GM21447 (cell line): ENCODE results near the gene CNPY2.
A peak's percentile ranks its signal among the peaks of the same experiment; 100 is the strongest.
"Not testable (repeated sequence)": the region's sequence is repeated elsewhere in the genome, so short reads cannot be mapped to it uniquely, and the experiment has no call there.

Source experiments
- ATAC-seq: cut with Tn5 transposase; IDR thresholded peaks from one replicate; pipeline ENCODE4 v1.9.1; 2021; ENCODE audit not compliant: unreplicated experiment

The CNPY2 gene

GRCh38 chr12:56315622-56316473 lies at the start of gene CNPY2:
TSS of gene CNPY2 (minus strand) at chr12:56315988. CDS start at chr12:56315217, 771 bp downstream.
- ATAC-seq = peak; percentile 90

DNA sequence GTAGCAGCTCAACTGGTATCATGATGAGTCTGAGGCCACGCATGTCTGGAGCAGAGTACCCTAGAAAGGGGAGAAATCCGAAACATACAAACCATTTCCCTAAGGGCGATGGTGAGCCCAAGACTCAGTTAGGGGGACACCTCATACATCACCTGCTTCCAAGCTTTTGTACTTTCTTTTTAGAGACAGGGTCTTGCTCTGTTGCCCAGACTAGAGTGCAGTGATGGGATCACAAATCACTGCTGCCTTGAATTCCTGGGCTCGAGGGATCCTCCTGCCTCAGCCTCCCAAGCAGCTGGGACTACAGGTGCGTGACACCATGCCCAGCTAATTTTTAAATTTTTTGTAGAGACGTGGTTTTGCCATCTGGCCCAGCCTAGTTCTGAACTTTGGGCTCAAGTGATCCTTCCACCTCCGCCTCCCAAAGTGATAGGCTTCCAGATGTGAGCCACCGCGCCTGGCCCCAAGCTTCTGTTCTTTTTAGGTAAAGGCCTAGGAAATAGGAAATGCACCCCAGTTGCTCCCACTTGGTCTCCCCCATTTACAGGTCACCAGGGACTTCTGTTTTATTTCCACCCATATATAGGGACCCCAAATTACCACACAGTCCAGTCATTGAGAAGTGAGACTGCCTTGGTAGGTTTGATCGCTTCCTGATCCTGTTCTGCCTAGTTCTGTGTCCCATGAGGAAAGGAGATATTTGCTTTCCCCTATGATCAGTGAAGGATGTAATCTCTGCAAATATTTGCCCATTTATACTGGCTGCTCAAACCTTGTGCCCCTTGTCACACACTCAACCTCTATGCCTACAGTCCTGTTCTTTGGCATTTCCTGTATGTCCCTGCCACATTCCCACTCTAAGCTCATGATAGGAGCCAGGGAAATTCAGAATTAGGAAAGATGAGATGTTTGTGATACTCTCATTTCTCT lies 46.6 kb upstream of the CNPY2 start, which contains the start of gene APOF:
Gene APOF (minus strand): TSS at position 728 of the 930 bp plus-strand sequence. CDS start 112 bp downstream, at position 616.
- no peak for ATAC-seq

GRCh38 chr12:56361487-56362129 lies 45.8 kb upstream of the CNPY2 start:
- ATAC-seq = no peak

GRCh38 chr12:56359851-56360767 lies 44.3 kb upstream of the CNPY2 start, which contains the start of gene STAT2:
TSS of gene STAT2 (minus strand) at chr12:56360107. CDS start at chr12:56356571, 3,536 bp downstream.
- ATAC-seq = peak; percentile 87

GRCh38 chr12:56358836-56359532 lies 43.2 kb upstream of the CNPY2 start:
- ATAC-seq = no peak

GRCh38 chr12:56351325-56351724 lies 35.5 kb upstream of the CNPY2 start:
- no peak for ATAC-seq

- no peak for ATAC-seq
These were observed 34.9 kb upstream of the CNPY2 start for GRCh38 chr12:56350662-56351061.

- no peak for ATAC-seq
These were observed 33.0 kb upstream of the CNPY2 start for GRCh38 chr12:56348776-56349175.

GRCh38 chr12:56347255-56347654 lies 31.5 kb upstream of the CNPY2 start:
- not testable (repeated sequence) for ATAC-seq

GRCh38 chr12:56346675-56347074 lies 30.9 kb upstream of the CNPY2 start:
- no peak for ATAC-seq

- ATAC-seq = not testable (repeated sequence)
These were observed 26.5 kb upstream of the CNPY2 start for GRCh38 chr12:56342290-56342689.

- ATAC-seq = no peak
These were observed 25.8 kb upstream of the CNPY2 start for GRCh38 chr12:56341616-56342015.

DNA sequence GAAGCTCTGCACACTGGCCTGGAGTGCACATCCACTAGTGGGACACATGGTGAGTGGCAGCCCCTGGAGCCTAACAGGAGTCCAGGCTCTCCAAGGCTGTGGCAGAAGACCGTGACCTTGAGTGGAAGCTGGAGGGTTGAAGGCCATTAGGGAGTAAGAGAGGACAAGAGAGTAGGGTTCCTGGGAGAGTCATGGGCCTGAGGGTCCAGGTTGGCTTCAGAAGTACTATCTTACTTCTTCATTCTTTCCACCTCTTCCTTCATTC lies 23.3 kb upstream of the CNPY2 start:
- no peak for ATAC-seq

DNA sequence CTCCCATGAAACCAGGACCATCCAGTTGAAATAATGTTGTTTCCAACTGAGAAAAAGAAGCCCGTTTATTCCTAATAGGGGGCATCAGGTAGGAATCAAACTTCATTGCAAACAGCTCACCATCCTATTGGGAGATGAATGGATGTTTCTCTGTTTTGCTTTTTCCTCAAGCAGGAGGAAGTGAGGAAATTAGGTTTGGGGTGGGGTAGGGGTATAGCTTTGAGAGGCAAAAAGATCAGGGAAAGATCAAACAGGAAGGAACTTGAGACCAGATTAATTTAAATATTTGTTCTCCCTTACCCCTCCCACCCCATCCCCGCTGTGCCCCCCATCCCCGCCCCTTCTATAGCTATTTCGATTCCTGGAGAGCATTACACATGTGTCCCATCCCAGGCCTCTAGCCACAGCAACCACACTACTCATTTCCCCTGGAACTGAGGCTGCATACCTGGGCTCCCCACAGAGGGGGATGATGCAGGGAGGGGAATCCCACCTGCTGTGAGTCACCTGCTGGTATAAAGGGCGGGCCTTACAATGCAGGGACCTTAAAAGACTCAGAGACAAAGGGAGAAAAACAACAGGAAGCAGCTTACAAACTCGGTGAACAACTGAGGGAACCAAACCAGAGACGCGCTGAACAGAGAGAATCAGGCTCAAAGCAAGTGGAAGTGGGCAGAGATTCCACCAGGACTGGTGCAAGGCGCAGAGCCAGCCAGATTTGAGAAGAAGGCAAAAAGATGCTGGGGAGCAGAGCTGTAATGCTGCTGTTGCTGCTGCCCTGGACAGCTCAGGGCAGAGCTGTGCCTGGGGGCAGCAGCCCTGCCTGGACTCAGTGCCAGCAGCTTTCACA lies 22.7 kb upstream of the CNPY2 start, which contains the start of gene IL23A:
Gene IL23A (plus strand): TSS at position 577 of the 850 bp plus-strand sequence. CDS start 161 bp downstream, at position 738.
- peak; percentile 33 for ATAC-seq

DNA sequence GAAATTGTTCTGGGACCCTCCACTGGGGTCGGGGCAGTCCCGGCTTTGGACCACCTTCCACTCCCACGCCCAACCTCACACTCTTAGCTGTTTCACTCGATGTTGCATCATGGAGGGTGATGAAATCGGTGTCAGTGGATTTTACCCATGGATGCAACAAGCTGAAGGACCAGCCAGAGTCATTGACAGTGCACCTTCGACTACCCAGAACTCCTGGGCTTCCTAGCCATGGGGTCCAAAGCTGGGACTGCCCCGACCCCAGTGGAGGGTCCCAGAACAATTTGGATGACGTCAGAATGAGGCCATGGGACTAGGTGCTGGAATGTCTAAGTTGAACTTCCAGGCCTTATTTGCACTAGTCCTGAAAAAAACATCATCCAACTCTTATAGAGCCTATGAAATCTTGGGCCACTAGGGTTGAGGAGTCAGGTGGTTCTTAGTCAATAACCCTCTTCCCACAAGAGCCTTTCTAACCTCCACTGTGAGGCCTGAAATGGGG lies 22.0 kb upstream of the CNPY2 start:
- no peak for ATAC-seq

- no peak for ATAC-seq
These were observed 20.8 kb upstream of the CNPY2 start for GRCh38 chr12:56336361-56337167.

DNA sequence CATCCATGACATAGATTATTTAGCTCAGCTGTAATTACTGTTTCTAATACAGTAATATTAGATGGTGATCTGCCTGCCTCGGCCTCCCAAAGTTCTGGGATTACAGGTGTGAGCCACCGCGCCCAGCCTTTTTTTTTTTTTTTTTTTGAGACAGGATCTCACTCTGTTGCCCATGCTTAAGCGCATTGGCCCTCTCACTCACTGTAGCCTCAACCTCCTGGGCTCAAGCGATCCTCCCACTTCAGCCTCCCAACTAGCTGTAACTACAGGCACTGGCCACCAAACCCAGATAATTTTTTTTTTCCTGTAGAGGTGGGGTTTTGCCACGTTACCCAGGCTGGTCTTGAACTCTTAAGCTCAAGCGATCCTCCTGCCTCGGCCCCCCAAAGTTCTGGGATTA lies 19.7 kb upstream of the CNPY2 start:
- ATAC-seq = not testable (repeated sequence)

- ATAC-seq = no peak
These were observed 18.7 kb upstream of the CNPY2 start for GRCh38 chr12:56334490-56334793.
